ENCODE data around the gene TLK1. TPM values are rescaled to one million over a fixed set of nuclear protein-coding genes. Genes with fewer than 3 reads are reported as not detected.

The TLK1 gene
- total and polyA plus RNA-seq, 2 experiments from 2014 or later, result 41.2 to 45.0 TPM

GRCh38 chr2:170942615-170943014 lies 218.1 kb downstream of the TLK1 start (continued):
- TF ChIP-seq ZNF462 (CRISPR knock-in tag; IDR thresholded peaks at IDR 0.05), result no peak
- no peak for TF ChIP-seq POLR2AphosphoS5 (IDR thresholded peaks at IDR 0.05; ENCODE audit: low read depth)
- no peak for TF ChIP-seq JUNB (IDR thresholded peaks at IDR 0.05; ENCODE audit: unreplicated experiment)
- TF ChIP-seq CREB1 (CRISPR knock-in tag; IDR thresholded peaks at IDR 0.05; ENCODE audit: low read depth), result no peak

Other genes with a start within 250 kb of the TLK1 start
- 45.2 and 45.9 TPM in 2 replicates for gene GORASP2, start 231.6 kb downstream of the TLK1 start, total RNA-seq (2014; rRNA removed; shearing (Covaris generic))
- 38.7 and 44.5 TPM in 2 replicates for gene GORASP2, start 231.6 kb downstream of the TLK1 start, polyA plus RNA-seq (2016; fragmentation: Nextera tagmentation; extraction: Ambion mirVana)